K562 (cell line): ENCODE results near the gene TTBK1. TPM values are rescaled to one million over a fixed set of nuclear protein-coding genes. Genes with fewer than 3 reads are reported as not detected.

ENCODE experiments used
- DDX20 ChIP-seq: fragments of 450-650 bp; IDR thresholded peaks from 2 replicates; pipeline ENCODE4 v1.6.1; 2016; ENCODE audit warnings: missing genetic modification characterization, low read depth, mild to moderate bottlenecking, missing compliant biosample characterization, moderate library complexity
- ZNF217 ChIP-seq: sonication (generic); formaldehyde crosslinking; IDR thresholded peaks from 2 replicates; pipeline ENCODE4 v1.8.0; 2022; ENCODE audit warnings: mild to moderate bottlenecking, missing genetic modification reagents
- polyA plus RNA-seq, 8 experiments: library from polyadenylated mRNA; depleted of rRNA in 4 of 8; stranded (reverse) in 5 of 8; unstranded in 3 of 8; fragments of >200 nt; fragmentation: Nextera tagmentation in 2 of 8; fragmentation: Illumina TruSeq in 1 of 8; extraction: Ambion mirVana in 2 of 8; extraction: Trizol in 1 of 8; gene quantifications; 2 replicates each; pipeline versions ENCODE4 v1.2.1 to v1.2.3, GENCODE V29; 2011 to 2014; ENCODE audit warnings: inconsistent platforms in 1 of 8, missing spikeins in 1 of 8
- total RNA-seq, 7 experiments: library from RNA; depleted of rRNA in 6 of 7; stranded (reverse); fragments of >200 nt in 6 of 7; fragmentation: Illumina TruSeq in 2 of 7; extraction: Trizol in 2 of 7; gene quantifications; 2 replicates each; pipeline versions ENCODE4 v1.2.1 to v1.2.3, GENCODE V29; 2011 to 2021; ENCODE audit warnings: low replicate concordance in 1 of 7
- TF ChIP-seq, protein P1 (sequence below): sonication (generic); formaldehyde crosslinking; IDR thresholded peaks from 2 replicates; pipeline ENCODE4 v1.8.0; 2022; ENCODE audit warnings: mild to moderate bottlenecking, missing genetic modification reagents
- TF ChIP-seq, protein P2 (sequence below): fragments of 450-650 bp; formaldehyde crosslinking; IDR thresholded peaks from 2 replicates; pipeline ENCODE4 v1.4.0; 2020; ENCODE audit warnings: mild to moderate bottlenecking, moderate library complexity
- TF ChIP-seq, protein P3 (sequence below): sonication (generic); formaldehyde crosslinking; IDR thresholded peaks from 2 replicates; pipeline ENCODE4 v1.8.1; 2023; ENCODE audit warnings: missing genetic modification reagents, mild to moderate bottlenecking, borderline replicate concordance

Gene TTBK1
- total and polyA plus RNA-seq, 9 of the 15 experiments (the other 6 are each of a cell fraction or from before 2014, with no cell fraction given): not detected

DNA sequence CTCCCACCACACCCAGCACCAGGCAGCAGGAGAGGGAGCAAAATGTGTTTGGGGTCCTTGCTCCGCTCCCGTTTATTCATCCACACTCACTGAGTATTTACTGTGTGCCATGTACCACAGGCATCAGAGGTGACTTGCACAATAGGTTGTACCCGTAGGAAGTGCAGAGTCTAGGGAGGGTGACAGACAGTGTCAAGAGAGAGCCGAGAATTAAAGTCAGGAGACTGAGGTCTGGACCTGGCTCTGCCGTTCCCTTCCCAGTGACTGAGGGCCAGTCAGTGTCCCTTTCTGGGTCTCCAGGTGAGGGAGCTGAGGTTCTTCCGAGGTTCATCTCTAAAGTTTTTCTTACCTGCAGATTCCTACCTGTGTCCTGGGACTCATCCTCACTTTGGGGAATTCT lies 22.3 kb downstream of the TTBK1 start (continued):
- TF ChIP-seq ZNF217 (CRISPR knock-in tag): no peak
- no peak for TF ChIP-seq DDX20
- TF ChIP-seq, protein P1, sequence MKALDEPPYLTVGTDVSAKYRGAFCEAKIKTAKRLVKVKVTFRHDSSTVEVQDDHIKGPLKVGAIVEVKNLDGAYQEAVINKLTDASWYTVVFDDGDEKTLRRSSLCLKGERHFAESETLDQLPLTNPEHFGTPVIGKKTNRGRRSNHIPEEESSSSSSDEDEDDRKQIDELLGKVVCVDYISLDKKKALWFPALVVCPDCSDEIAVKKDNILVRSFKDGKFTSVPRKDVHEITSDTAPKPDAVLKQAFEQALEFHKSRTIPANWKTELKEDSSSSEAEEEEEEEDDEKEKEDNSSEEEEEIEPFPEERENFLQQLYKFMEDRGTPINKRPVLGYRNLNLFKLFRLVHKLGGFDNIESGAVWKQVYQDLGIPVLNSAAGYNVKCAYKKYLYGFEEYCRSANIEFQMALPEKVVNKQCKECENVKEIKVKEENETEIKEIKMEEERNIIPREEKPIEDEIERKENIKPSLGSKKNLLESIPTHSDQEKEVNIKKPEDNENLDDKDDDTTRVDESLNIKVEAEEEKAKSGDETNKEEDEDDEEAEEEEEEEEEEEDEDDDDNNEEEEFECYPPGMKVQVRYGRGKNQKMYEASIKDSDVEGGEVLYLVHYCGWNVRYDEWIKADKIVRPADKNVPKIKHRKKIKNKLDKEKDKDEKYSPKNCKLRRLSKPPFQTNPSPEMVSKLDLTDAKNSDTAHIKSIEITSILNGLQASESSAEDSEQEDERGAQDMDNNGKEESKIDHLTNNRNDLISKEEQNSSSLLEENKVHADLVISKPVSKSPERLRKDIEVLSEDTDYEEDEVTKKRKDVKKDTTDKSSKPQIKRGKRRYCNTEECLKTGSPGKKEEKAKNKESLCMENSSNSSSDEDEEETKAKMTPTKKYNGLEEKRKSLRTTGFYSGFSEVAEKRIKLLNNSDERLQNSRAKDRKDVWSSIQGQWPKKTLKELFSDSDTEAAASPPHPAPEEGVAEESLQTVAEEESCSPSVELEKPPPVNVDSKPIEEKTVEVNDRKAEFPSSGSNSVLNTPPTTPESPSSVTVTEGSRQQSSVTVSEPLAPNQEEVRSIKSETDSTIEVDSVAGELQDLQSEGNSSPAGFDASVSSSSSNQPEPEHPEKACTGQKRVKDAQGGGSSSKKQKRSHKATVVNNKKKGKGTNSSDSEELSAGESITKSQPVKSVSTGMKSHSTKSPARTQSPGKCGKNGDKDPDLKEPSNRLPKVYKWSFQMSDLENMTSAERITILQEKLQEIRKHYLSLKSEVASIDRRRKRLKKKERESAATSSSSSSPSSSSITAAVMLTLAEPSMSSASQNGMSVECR (CRISPR knock-in tag): no peak
- TF ChIP-seq, protein P2, sequence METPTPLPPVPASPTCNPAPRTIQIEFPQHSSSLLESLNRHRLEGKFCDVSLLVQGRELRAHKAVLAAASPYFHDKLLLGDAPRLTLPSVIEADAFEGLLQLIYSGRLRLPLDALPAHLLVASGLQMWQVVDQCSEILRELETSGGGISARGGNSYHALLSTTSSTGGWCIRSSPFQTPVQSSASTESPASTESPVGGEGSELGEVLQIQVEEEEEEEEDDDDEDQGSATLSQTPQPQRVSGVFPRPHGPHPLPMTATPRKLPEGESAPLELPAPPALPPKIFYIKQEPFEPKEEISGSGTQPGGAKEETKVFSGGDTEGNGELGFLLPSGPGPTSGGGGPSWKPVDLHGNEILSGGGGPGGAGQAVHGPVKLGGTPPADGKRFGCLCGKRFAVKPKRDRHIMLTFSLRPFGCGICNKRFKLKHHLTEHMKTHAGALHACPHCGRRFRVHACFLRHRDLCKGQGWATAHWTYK (CRISPR knock-in tag): no peak
- TF ChIP-seq, protein P3, sequence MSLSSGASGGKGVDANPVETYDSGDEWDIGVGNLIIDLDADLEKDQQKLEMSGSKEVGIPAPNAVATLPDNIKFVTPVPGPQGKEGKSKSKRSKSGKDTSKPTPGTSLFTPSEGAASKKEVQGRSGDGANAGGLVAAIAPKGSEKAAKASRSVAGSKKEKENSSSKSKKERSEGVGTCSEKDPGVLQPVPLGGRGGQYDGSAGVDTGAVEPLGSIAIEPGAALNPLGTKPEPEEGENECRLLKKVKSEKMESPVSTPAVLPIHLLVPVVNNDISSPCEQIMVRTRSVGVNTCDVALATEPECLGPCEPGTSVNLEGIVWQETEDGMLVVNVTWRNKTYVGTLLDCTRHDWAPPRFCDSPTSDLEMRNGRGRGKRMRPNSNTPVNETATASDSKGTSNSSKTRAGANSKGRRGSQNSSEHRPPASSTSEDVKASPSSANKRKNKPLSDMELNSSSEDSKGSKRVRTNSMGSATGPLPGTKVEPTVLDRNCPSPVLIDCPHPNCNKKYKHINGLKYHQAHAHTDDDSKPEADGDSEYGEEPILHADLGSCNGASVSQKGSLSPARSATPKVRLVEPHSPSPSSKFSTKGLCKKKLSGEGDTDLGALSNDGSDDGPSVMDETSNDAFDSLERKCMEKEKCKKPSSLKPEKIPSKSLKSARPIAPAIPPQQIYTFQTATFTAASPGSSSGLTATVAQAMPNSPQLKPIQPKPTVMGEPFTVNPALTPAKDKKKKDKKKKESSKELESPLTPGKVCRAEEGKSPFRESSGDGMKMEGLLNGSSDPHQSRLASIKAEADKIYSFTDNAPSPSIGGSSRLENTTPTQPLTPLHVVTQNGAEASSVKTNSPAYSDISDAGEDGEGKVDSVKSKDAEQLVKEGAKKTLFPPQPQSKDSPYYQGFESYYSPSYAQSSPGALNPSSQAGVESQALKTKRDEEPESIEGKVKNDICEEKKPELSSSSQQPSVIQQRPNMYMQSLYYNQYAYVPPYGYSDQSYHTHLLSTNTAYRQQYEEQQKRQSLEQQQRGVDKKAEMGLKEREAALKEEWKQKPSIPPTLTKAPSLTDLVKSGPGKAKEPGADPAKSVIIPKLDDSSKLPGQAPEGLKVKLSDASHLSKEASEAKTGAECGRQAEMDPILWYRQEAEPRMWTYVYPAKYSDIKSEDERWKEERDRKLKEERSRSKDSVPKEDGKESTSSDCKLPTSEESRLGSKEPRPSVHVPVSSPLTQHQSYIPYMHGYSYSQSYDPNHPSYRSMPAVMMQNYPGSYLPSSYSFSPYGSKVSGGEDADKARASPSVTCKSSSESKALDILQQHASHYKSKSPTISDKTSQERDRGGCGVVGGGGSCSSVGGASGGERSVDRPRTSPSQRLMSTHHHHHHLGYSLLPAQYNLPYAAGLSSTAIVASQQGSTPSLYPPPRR: no peak
